Neural cell (in vitro differentiated cells): Measurements from ENCODE around the gene GLI3. TPM values are rescaled to one million over a fixed set of nuclear protein-coding genes. Genes with fewer than 3 reads are reported as not detected.

ENCODE experiments used
- H2AFZ ChIP-seq: fragments of 200-600, 300-800 bp; sonication (generic), shearing (Covaris generic); 2 replicates; pipeline ENCODE4 v1.6.0; 2014; ENCODE audit warnings: low read depth, mild to moderate bottlenecking, antibody characterized with exemption, low read length, moderate library complexity
- H3F3A ChIP-seq: fragments of 200-600 bp; shearing (Covaris generic); 2 replicates; pipeline ENCODE4 v1.6.1; 2016; ENCODE audit warnings: mild to moderate bottlenecking, moderate library complexity, mixed read lengths, antibody characterized with exemption, low read length; ENCODE audit not compliant: insufficient read depth, poor library complexity, severe bottlenecking
- H3K27ac ChIP-seq: fragments of 200-600, 300-800 bp; sonication (generic), shearing (Covaris generic); 2 replicates; pipeline ENCODE4 v1.5.1; 2014; ENCODE audit warnings: mild to moderate bottlenecking, low read length, moderate library complexity
- H3K27me3 ChIP-seq: fragments of 300-800, 200-600 bp; sonication (generic), shearing (Covaris generic); 2 replicates; pipeline ENCODE4 v1.6.0; 2014; ENCODE audit warnings: mild to moderate bottlenecking, low read depth, low read length, moderate library complexity; ENCODE audit not compliant: insufficient read depth
- H3K36me3 ChIP-seq: fragments of 300-800, 200-600 bp; sonication (generic), shearing (Covaris generic); 2 replicates; pipeline ENCODE4 v1.5.1; 2014; ENCODE audit warnings: mild to moderate bottlenecking, antibody characterized with exemption, low read length, moderate library complexity; ENCODE audit not compliant: insufficient read depth
- H3K4me2 ChIP-seq: fragments of 300-800, 200-600 bp; sonication (generic), shearing (Covaris generic); 2 replicates; pipeline ENCODE4 v1.6.0; 2014; ENCODE audit warnings: mild to moderate bottlenecking, low read length
- H3K4me3 ChIP-seq: fragments of 300-800, 200-600 bp; sonication (generic), shearing (Covaris generic); 2 replicates; pipeline ENCODE4 v1.5.1; 2014; ENCODE audit warnings: mild to moderate bottlenecking, low read length, moderate library complexity
- H3K79me2 ChIP-seq: fragments of 200-600 bp; shearing (Covaris generic); replicated peaks from 2 replicates; pipeline ENCODE4 v1.6.0; 2014; ENCODE audit warnings: mild to moderate bottlenecking, low read length, moderate library complexity; ENCODE audit not compliant: insufficient read depth
- H3K9ac ChIP-seq: fragments of 300-800, 200-600 bp; sonication (generic), shearing (Covaris generic); 2 replicates; pipeline ENCODE4 v1.6.1; 2016; ENCODE audit warnings: mild to moderate bottlenecking, low read length, mixed read lengths
- H3K9me2 ChIP-seq: fragments of 200-600 bp; shearing (Covaris generic); 2 replicates; pipeline ENCODE4 v1.6.1; 2016; ENCODE audit warnings: mild to moderate bottlenecking, low read length, mixed read lengths; ENCODE audit not compliant: insufficient read depth
- H3K9me3 ChIP-seq: fragments of 200-600, 300-800 bp; sonication (generic), shearing (Covaris generic); 2 replicates; pipeline ENCODE4 v1.6.1; 2016; ENCODE audit warnings: mild to moderate bottlenecking, mixed run types, low read length, moderate library complexity, mixed read lengths
- H4K20me1 ChIP-seq: fragments of 200-600 bp; shearing (Covaris generic); 2 replicates; pipeline ENCODE4 v1.6.1; 2016; ENCODE audit warnings: mild to moderate bottlenecking, mixed run types; ENCODE audit not compliant: insufficient read depth
- EP300 ChIP-seq: fragments of 450-650 bp; conservative IDR thresholded peaks from 2 replicates; pipeline ENCODE4 v1.6.1; 2014; ENCODE audit warnings: antibody characterized with exemption, mild to moderate bottlenecking, moderate library complexity; ENCODE audit not compliant: poor library complexity, severe bottlenecking
- EZH2 ChIP-seq: fragments of 200-600, 300-800 bp; shearing (Covaris generic), sonication (generic); IDR thresholded peaks from 2 replicates; pipeline ENCODE4 v1.6.1; 2014; ENCODE audit warnings: antibody characterized with exemption, low read length, borderline replicate concordance, mild to moderate bottlenecking; ENCODE audit not compliant: insufficient read depth, poor library complexity, severe bottlenecking
- MXI1 ChIP-seq: fragments of 450-650 bp; conservative IDR thresholded peaks from 2 replicates; pipeline ENCODE4 v1.6.1; 2014; ENCODE audit warnings: antibody characterized with exemption, mild to moderate bottlenecking; ENCODE audit not compliant: poor library complexity, severe bottlenecking
- POLR2AphosphoS5 ChIP-seq: IDR thresholded peaks from 2 replicates; pipeline ENCODE4 v1.6.1; 2012
- RAD21 ChIP-seq: fragments of 450-650 bp; conservative IDR thresholded peaks from 2 replicates; pipeline ENCODE4 v1.6.1; 2014; ENCODE audit warnings: antibody characterized with exemption, mild to moderate bottlenecking, moderate library complexity
- REST ChIP-seq: IDR thresholded peaks from 2 replicates; pipeline ENCODE4 v1.6.1; 2012; ENCODE audit warnings: borderline replicate concordance
- SMC3 ChIP-seq: fragments of 450-650 bp; conservative IDR thresholded peaks from 2 replicates; pipeline ENCODE4 v1.6.1; 2014; ENCODE audit warnings: antibody characterized with exemption, mild to moderate bottlenecking, moderate library complexity; ENCODE audit not compliant: poor library complexity
- TAF1 ChIP-seq: IDR thresholded peaks from 2 replicates; pipeline ENCODE4 v1.6.1; 2012; ENCODE audit warnings: low read depth
- polyA plus RNA-seq: library from polyadenylated mRNA; depleted of rRNA; stranded (reverse); fragments of >200 nt; gene quantifications from 2 replicates; pipeline ENCODE4 v1.2.3, GENCODE V29; 2014
- TF ChIP-seq, protein P1 (sequence below): fragments of 450-650 bp; IDR thresholded peaks from 2 replicates; pipeline ENCODE4 v1.5.1; 2014; ENCODE audit warnings: antibody characterized with exemption, mild to moderate bottlenecking, moderate library complexity; ENCODE audit not compliant: poor library complexity, severe bottlenecking

GLI3 gene
- polyA plus RNA-seq, 1 donor from 2014 or later: 0.19 TPM

DNA sequence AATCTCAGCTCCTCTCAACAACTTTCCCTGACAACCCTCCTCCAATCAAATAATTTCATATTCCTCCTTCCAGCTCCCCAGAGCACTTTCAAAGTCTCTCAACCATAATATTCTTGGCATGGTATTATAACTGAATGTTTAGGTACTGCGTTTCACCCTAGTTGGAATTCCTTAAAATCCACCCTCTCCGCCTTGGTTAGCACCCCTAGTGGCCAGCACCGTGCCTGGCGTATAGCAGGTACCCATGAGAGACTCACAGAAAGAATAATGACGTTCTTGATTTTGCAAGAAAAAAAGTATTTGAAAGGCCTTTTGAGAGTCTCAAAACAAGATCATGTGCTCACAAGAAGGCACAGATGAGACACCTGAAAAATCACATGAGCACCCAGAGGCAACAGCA lies 50.9 kb downstream of the GLI3 start:
- Histone ChIP-seq H3K9me3 (no peaks in the 10 kb centered on the region), H3K79me2 (peaks cover 96% of the 10 kb centered on the region), H4K20me1 (no peaks in the 10 kb centered on the region)

GRCh38 chr7:42185726-42186125 lies 51.3 kb downstream of the GLI3 start:
- Histone ChIP-seq H3K9ac (no peak overlapping the region), H3K4me3 (no peak overlapping the region), H3K27me3 (no peaks in the 10 kb centered on the region), H3K9me2 (no peaks in the 10 kb centered on the region), H4K20me1 (no peaks in the 10 kb centered on the region), H3F3A (no peaks in the 10 kb centered on the region), H3K4me2 (no peak overlapping the region), H3K36me3 (no peaks in the 10 kb centered on the region), H3K27ac (no peak overlapping the region), H3K79me2 (peaks cover 95% of the 10 kb centered on the region), H2AFZ (no peak overlapping the region), H3K9me3 (no peaks in the 10 kb centered on the region)
- TF ChIP-seq RAD21 (no peak), EZH2 (no peak), REST (no peak), TAF1 (no peak), POLR2AphosphoS5 (no peak), MXI1 (no peak), EP300 (no peak), SMC3 (no peak)
- TF ChIP-seq, protein P1, sequence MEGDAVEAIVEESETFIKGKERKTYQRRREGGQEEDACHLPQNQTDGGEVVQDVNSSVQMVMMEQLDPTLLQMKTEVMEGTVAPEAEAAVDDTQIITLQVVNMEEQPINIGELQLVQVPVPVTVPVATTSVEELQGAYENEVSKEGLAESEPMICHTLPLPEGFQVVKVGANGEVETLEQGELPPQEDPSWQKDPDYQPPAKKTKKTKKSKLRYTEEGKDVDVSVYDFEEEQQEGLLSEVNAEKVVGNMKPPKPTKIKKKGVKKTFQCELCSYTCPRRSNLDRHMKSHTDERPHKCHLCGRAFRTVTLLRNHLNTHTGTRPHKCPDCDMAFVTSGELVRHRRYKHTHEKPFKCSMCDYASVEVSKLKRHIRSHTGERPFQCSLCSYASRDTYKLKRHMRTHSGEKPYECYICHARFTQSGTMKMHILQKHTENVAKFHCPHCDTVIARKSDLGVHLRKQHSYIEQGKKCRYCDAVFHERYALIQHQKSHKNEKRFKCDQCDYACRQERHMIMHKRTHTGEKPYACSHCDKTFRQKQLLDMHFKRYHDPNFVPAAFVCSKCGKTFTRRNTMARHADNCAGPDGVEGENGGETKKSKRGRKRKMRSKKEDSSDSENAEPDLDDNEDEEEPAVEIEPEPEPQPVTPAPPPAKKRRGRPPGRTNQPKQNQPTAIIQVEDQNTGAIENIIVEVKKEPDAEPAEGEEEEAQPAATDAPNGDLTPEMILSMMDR: no peak

More for the DNA sequence above, 50.9 kb downstream of the GLI3 start:
- TF ChIP-seq RAD21: no peak
- no peak for TF ChIP-seq REST
- TF ChIP-seq, protein P1: no peak
- no peak for TF ChIP-seq TAF1
- TF ChIP-seq EZH2: no peak
- Histone ChIP-seq H3F3A (no peaks in the 10 kb centered on the region), H3K27ac (no peak overlapping the region), H3K9ac (no peak overlapping the region), H3K36me3 (no peaks in the 10 kb centered on the region), H3K4me2 (no peak overlapping the region), H3K4me3 (no peak overlapping the region), H2AFZ (no peak overlapping the region), H3K27me3 (no peaks in the 10 kb centered on the region), H3K9me2 (no peaks in the 10 kb centered on the region)
